GM13977 (cell line): ENCODE results near the gene CTSW.
A peak's percentile ranks its signal among the peaks of the same experiment; 100 is the strongest.

Experiments used
- DNase-seq: peaks from one replicate; pipeline ENCODE4 v3.0.0; 2012; ENCODE audit warnings: low spot score
- CTCF ChIP-seq: IDR thresholded peaks from 2 replicates; pipeline ENCODE4 v1.5.1; 2012; ENCODE audit warnings: mild to moderate bottlenecking, control low read depth; ENCODE audit not compliant: insufficient read depth; ENCODE audit errors: extremely low read depth, missing control alignments
- in situ Hi-C: fragments of 300-500 bp; cut with MboI; formaldehyde crosslinking; loops from one replicate; pipeline ENCODE4 v1.12.0; 2022; ENCODE audit warnings: low sequenced_read_pairs, low pct_unique_long_range_greater_than_20kb, mixed read lengths, inconsistent platforms; ENCODE audit not compliant: unreplicated experiment

Gene CTSW

DNA sequence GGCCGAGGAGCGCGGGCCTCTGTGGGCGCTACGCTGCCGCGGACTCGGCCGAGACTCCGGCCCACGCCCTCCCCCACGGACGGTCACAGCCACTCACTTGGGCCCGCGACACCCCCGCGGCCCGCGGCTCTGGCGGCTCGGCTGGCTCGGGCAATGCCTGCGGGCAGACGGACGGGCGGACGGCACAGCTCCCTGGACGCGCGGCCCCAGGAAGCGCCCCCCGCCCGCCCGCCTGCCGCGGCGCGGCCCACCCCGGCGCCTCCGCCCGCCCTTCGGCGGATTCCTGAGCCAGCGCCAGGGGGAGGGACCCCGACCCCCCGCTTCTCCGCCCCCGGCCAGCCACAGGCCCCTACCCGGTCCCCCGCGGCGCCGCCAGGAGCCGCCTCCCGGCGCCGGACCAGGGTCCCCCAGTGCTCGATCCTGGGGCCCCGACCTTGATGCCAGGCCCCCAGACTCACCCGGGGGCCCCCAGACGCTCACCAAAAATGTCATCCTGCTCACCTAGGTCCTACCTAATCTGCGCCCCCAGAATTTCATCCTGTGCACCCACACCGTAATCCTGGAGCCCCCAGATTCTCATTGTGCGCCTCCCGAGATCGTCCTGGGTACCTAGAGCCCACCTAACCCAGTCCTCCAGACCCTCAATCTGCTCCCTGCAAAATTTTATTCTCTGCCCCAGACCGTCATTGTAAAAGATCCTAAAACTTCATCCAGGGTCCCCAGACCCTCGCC lies 6.9 kb upstream of the CTSW start, which contains the start of gene EFEMP2:
EFEMP2 (minus strand) TSS at position 215 of the 732 bp plus-strand sequence. CDS start 446 bp downstream, outside the sequence.
- no peak for TF ChIP-seq CTCF
- in situ Hi-C loops: no loop called here
- no peak for DNase-seq

GRCh38 chr11:65873318-65874156 lies 6.1 kb upstream of the CTSW start:
- in situ Hi-C loops: no loop called here
- DNase-seq: peak; percentile 97
- no peak for TF ChIP-seq CTCF

DNA sequence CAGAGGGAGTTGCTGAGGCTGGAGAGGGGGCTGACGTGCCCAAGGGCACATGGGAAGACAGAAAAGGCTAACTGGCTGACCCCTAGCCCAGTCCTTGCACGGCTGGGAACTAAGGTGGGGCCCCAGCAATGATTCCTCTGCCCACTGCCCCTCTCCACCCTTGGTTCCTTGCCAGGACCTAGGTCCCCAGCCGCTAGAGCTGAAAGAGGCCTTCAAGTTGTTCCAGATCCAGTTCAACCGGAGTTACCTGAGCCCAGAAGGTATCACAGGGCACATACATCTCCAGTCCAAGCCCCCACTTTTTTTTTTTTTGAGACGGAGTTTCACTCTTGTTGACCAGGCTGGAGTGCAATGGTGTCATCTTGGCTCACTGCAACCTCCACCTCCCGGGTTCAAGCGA lies 390 bp downstream of the CTSW start:
- no peak for TF ChIP-seq CTCF
- in situ Hi-C loops: loop anchor here (5.0 kb wide), 1 partner anchor 107 kb away; no protein-coding TSS in a partner anchor
- DNase-seq: no peak

- DNase-seq: no peak
- TF ChIP-seq CTCF: no peak
- in situ Hi-C loops: loop anchor here (5.0 kb wide), 1 partner anchor 106 kb away; no protein-coding TSS in a partner anchor
Measured at GRCh38 chr11:65880844-65881421, 1.3 kb downstream of the CTSW start.

DNA sequence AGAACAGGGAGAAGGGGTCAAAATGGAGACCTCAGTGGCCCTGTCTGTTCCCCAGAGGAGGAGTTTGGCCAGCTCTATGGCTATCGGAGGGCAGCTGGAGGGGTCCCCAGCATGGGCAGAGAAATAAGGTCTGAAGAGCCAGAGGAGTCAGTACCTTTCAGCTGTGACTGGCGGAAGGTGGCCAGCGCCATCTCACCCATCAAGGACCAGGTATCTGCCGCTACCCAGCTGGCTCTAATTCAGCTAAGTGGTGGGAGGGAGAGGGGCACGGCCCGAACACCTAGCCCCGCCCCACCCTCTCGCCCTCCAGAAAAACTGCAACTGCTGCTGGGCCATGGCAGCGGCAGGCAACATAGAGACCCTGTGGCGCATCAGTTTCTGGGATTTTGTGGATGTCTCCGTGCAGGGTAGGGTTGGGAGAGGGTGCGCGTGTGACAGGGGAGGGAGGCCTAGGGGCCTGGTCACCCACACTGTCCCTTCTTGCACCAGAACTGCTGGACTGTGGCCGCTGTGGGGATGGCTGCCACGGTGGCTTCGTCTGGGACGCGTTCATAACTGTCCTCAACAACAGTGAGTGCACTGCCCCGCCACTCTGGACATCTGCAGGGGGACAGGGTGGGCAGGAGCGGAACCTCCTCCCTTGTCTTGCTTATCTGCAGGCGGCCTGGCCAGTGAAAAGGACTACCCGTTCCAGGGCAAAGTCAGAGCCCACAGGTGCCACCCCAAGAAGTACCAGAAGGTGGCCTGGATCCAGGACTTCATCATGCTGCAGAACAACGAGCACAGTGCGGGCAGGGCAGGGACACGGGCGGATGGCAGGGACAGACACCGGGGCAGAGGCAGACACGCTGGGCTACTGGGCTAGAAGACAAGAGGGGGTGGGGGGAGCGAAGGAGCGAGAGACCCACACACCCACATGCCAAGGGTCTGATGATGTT lies 2.8 kb downstream of the CTSW start:
- TF ChIP-seq CTCF: no peak
- no peak for DNase-seq
- in situ Hi-C loops: loop anchor here (5.0 kb wide), 1 partner anchor 105 kb away; no protein-coding TSS in a partner anchor
